Large intestine (tissue), 3 donors: ENCODE results near the gene GLYATL3. TPM values are rescaled to one million over a fixed set of nuclear protein-coding genes. Genes with fewer than 3 reads are reported as not detected.

Experiments
- DNase-seq, 2 donors: peaks; one replicate each; pipeline versions ENCODE4 v3.0.0 to v3.0.0-alpha.2; 2013
- H3K27ac ChIP-seq: one replicate; pipeline ENCODE4 v1.5.1; 2013; ENCODE audit warnings: low read length
- H3K27me3 ChIP-seq: 2 replicates; pipeline ENCODE4 v1.6.1; 2013; ENCODE audit warnings: low read length; ENCODE audit not compliant: control insufficient read depth, insufficient read depth
- H3K36me3 ChIP-seq: 2 replicates; pipeline ENCODE4 v1.6.1; 2013; ENCODE audit warnings: low read length; ENCODE audit not compliant: control insufficient read depth, insufficient read depth
- H3K4me1 ChIP-seq: one replicate; pipeline ENCODE4 v1.6.1; 2013; ENCODE audit warnings: low read length; ENCODE audit not compliant: control insufficient read depth, insufficient read depth
- H3K4me3 ChIP-seq: one replicate; pipeline ENCODE4 v1.5.1; 2013; ENCODE audit warnings: low read length
- H3K9me3 ChIP-seq: one replicate; pipeline ENCODE4 v1.6.1; 2013; ENCODE audit warnings: mild to moderate bottlenecking, low read depth, low read length, moderate library complexity; ENCODE audit not compliant: control insufficient read depth
- WGBS: methylation state at CpG from one replicate; pipeline ENCODE4 v1.1.5; 2013; ENCODE audit warnings: low lambda C conversion rate; ENCODE audit not compliant: insufficient coverage; 5-methylcytosine and 5-hydroxymethylcytosine counted together
- polyA plus RNA-seq: library from polyadenylated mRNA; unstranded; fragments of 120-200 nt; gene quantifications from one replicate; pipeline ENCODE4 v1.2.1, GENCODE V29; 2013

The GLYATL3 gene
- polyA plus RNA-seq, 1 donor, result not detected

GRCh38 chr6:49526598-49526997 lies 26.9 kb downstream of the GLYATL3 start:
- DNase-seq, result no peak
- Histone ChIP-seq H3K4me3 (no peak overlapping the region), H3K36me3 (no peaks in the 10 kb centered on the region), H3K4me1 (no peaks in the 10 kb centered on the region), H3K27ac (no peak overlapping the region), H3K9me3 (no peaks in the 10 kb centered on the region), H3K27me3 (no peaks in the 10 kb centered on the region)
- 80% methylated on average over 2 of the region's 12 CpGs for WGBS

- Histone ChIP-seq H3K9me3 (no peaks in the 10 kb centered on the region), H3K27me3 (no peaks in the 10 kb centered on the region), H3K4me3 (no peak overlapping the region), H3K36me3 (no peaks in the 10 kb centered on the region), H3K27ac (no peak overlapping the region), H3K4me1 (no peaks in the 10 kb centered on the region)
- DNase-seq, result no peak
- WGBS, result no CpG with 5 or more reads among the region's 1 CpG
Observed at GRCh38 chr6:49527320-49527719, 27.6 kb downstream of the GLYATL3 start.

GRCh38 chr6:49528571-49528970 lies 28.8 kb downstream of the GLYATL3 start:
- no peak overlapping the region for H3K4me3 ChIP-seq
- no peaks in the 10 kb centered on the region for H3K36me3 ChIP-seq
- H3K27me3 ChIP-seq, result no peaks in the 10 kb centered on the region
- WGBS, result 92% methylated on average over 2 of the region's 3 CpGs
- H3K9me3 ChIP-seq, result no peaks in the 10 kb centered on the region
- no peak for DNase-seq
- H3K27ac ChIP-seq, result no peak overlapping the region
- H3K4me1 ChIP-seq, result no peaks in the 10 kb centered on the region

- WGBS, result 83% methylated on average over 1 of the region's 2 CpGs
- DNase-seq, result no peak
- H3K4me1 ChIP-seq, result no peaks in the 10 kb centered on the region
- no peaks in the 10 kb centered on the region for H3K36me3 ChIP-seq
- no peaks in the 10 kb centered on the region for H3K27me3 ChIP-seq
- no peak overlapping the region for H3K4me3 ChIP-seq
- no peaks in the 10 kb centered on the region for H3K9me3 ChIP-seq
- no peak overlapping the region for H3K27ac ChIP-seq
Observed at GRCh38 chr6:49530141-49530776, 30.5 kb downstream of the GLYATL3 start.

- peak in 1 of 2 donors; percentile 49 for DNase-seq
- Histone ChIP-seq H3K36me3 (no peaks in the 10 kb centered on the region), H3K27me3 (no peaks in the 10 kb centered on the region), H3K27ac (no peak overlapping the region), H3K9me3 (no peaks in the 10 kb centered on the region), H3K4me1 (no peaks in the 10 kb centered on the region), H3K4me3 (no peak overlapping the region)
- 19% methylated on average over 3 of the region's 3 CpGs for WGBS
Observed at GRCh38 chr6:49531774-49532569, 32.2 kb downstream of the GLYATL3 start.

GRCh38 chr6:49535795-49536194 lies 36.1 kb downstream of the GLYATL3 start:
- Histone ChIP-seq H3K36me3 (no peaks in the 10 kb centered on the region), H3K27ac (no peak overlapping the region), H3K27me3 (no peaks in the 10 kb centered on the region), H3K9me3 (no peaks in the 10 kb centered on the region), H3K4me1 (no peaks in the 10 kb centered on the region), H3K4me3 (no peak overlapping the region)
- WGBS, result 94% methylated on average over 2 of the region's 5 CpGs
- no peak for DNase-seq

- no peak overlapping the region for H3K27ac ChIP-seq
- peaks cover 3% of the 10 kb centered on the region for H3K4me1 ChIP-seq
- 88% methylated on average over 1 of the region's 3 CpGs for WGBS
- H3K9me3 ChIP-seq, result no peaks in the 10 kb centered on the region
- no peak overlapping the region for H3K4me3 ChIP-seq
- H3K27me3 ChIP-seq, result no peaks in the 10 kb centered on the region
- H3K36me3 ChIP-seq, result no peaks in the 10 kb centered on the region
- no peak for DNase-seq
Observed at GRCh38 chr6:49539102-49539501, 39.4 kb downstream of the GLYATL3 start.

- no peak for DNase-seq
- Histone ChIP-seq H3K27ac (no peak overlapping the region), H3K4me1 (peaks cover 3% of the 10 kb centered on the region), H3K27me3 (no peaks in the 10 kb centered on the region), H3K9me3 (no peaks in the 10 kb centered on the region), H3K36me3 (no peaks in the 10 kb centered on the region), H3K4me3 (no peak overlapping the region)
Observed at GRCh38 chr6:49540614-49541013, 40.9 kb downstream of the GLYATL3 start.

- WGBS, result no CpG with 5 or more reads among the region's 1 CpG
- peak; percentile 68 to 80 for DNase-seq
- H3K4me3 ChIP-seq, result no peak overlapping the region
- peak overlapping the region; percentile 32 for H3K27ac ChIP-seq
- H3K27me3 ChIP-seq, result no peaks in the 10 kb centered on the region
- H3K4me1 ChIP-seq, result peaks cover 3% of the 10 kb centered on the region
- no peaks in the 10 kb centered on the region for H3K36me3 ChIP-seq
- H3K9me3 ChIP-seq, result no peaks in the 10 kb centered on the region
Observed at GRCh38 chr6:49541210-49541724, 41.5 kb downstream of the GLYATL3 start.

- Histone ChIP-seq H3K27ac (peak overlapping the region; percentile 32), H3K4me3 (no peak overlapping the region), H3K4me1 (peaks cover 3% of the 10 kb centered on the region), H3K36me3 (no peaks in the 10 kb centered on the region), H3K27me3 (no peaks in the 10 kb centered on the region), H3K9me3 (no peaks in the 10 kb centered on the region)
- no CpG with 5 or more reads among the region's 3 CpGs for WGBS
- no peak for DNase-seq
Observed at GRCh38 chr6:49541936-49542335, 42.2 kb downstream of the GLYATL3 start.
